ENCODE data around the gene FOXE1. TPM values are rescaled to one million over a fixed set of nuclear protein-coding genes. Genes with fewer than 3 reads are reported as not detected.

FOXE1 gene
- total RNA-seq, 1 experiment from 2014 or later: not detected

- no peak overlapping the region for H3K9ac ChIP-seq (ENCODE audit: extremely low read depth, insufficient read length, low read length)
- no peak overlapping the region for H3K27ac ChIP-seq (ENCODE audit: insufficient read length, low read depth, low read length)
- H2BK12ac ChIP-seq (ENCODE audit: insufficient read length, low read depth, low read length): no peak overlapping the region
- H3K4ac ChIP-seq (ENCODE audit: low read depth, low read length): no peak overlapping the region
- no peak overlapping the region for H2BK5ac ChIP-seq (ENCODE audit: insufficient read length, low read length)
- H3K79me1 ChIP-seq (ENCODE audit: insufficient read depth, low read depth, low read length, poor library complexity, severe bottlenecking): no peaks in the 10 kb centered on the region
- H3K27ac Mint-ChIP-seq: no peak overlapping the region; a peak in 1 of 7 replicates
- no peak overlapping the region for H4K91ac ChIP-seq (ENCODE audit: insufficient read length, low read depth, low read length)
- no peaks in the 10 kb centered on the region for H4K20me1 ChIP-seq (ENCODE audit: control insufficient read depth, insufficient read depth, insufficient read length)
- no peaks in the 10 kb centered on the region for H3K9me3 ChIP-seq (ENCODE audit: control insufficient read depth, low read depth, low read length)
- TF ChIP-seq, protein P1, sequence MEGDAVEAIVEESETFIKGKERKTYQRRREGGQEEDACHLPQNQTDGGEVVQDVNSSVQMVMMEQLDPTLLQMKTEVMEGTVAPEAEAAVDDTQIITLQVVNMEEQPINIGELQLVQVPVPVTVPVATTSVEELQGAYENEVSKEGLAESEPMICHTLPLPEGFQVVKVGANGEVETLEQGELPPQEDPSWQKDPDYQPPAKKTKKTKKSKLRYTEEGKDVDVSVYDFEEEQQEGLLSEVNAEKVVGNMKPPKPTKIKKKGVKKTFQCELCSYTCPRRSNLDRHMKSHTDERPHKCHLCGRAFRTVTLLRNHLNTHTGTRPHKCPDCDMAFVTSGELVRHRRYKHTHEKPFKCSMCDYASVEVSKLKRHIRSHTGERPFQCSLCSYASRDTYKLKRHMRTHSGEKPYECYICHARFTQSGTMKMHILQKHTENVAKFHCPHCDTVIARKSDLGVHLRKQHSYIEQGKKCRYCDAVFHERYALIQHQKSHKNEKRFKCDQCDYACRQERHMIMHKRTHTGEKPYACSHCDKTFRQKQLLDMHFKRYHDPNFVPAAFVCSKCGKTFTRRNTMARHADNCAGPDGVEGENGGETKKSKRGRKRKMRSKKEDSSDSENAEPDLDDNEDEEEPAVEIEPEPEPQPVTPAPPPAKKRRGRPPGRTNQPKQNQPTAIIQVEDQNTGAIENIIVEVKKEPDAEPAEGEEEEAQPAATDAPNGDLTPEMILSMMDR (conservative IDR thresholded peaks at IDR 0.05): no peak
- no peaks in the 10 kb centered on the region for H3K79me2 ChIP-seq (ENCODE audit: insufficient read depth, low read length)
- H3K27me3 ChIP-seq (ENCODE audit: insufficient read depth, low read length): no peaks in the 10 kb centered on the region; the same call in 1 of the 2 replicates
- peak overlapping the region; percentile 76 to 87 for H3K4me3 Mint-ChIP-seq
- no peak overlapping the region for H4K8ac ChIP-seq (replicated peaks; ENCODE audit: insufficient read length, low read depth, low read length)
- H4K5ac ChIP-seq (ENCODE audit: insufficient read length, low read depth, low read length): no peak overlapping the region
- no peak overlapping the region for H3T11ph ChIP-seq (ENCODE audit: low read length)
- H3K4me1 ChIP-seq (ENCODE audit: insufficient read depth, low read length): peaks cover 2% of the 10 kb centered on the region; the same call in 1 of the 2 replicates
- no peak overlapping the region for H2BK20ac ChIP-seq (ENCODE audit: low read depth, low read length, poor library complexity, severe bottlenecking)
- H3K56ac ChIP-seq (ENCODE audit: insufficient read length, low read depth, low read length): no peak overlapping the region
- no CpG with 5 or more reads among the region's 5 CpGs for WGBS (ENCODE audit: extremely low coverage, insufficient read length, low lambda C conversion rate)
- H3K4me1 Mint-ChIP-seq: peaks cover 17 to 21% of the 10 kb centered on the region in 2 experiments
- DNase-seq: no peak
- H3K9me3 Mint-ChIP-seq: no peaks in the 10 kb centered on the region
- no peak overlapping the region for H2AFZ ChIP-seq (ENCODE audit: low read length)
- H3K4me2 ChIP-seq (ENCODE audit: insufficient read depth, insufficient read length, low read length): peak overlapping the region; percentile 42
- no peak overlapping the region for H3K14ac ChIP-seq (ENCODE audit: insufficient read depth, low read length)
- no peak overlapping the region for H3K23ac ChIP-seq (ENCODE audit: insufficient read length, low read depth, low read length)
- no peaks in the 10 kb centered on the region for H3K36me3 Mint-ChIP-seq (ENCODE audit: insufficient read depth in 1 of 3, low read depth in 3 of 3)
- peaks cover 49% of the 10 kb centered on the region for H3K27me3 Mint-ChIP-seq (ENCODE audit: low read depth)
- H3K23me2 ChIP-seq (ENCODE audit: insufficient read length, low read depth, low read length, poor library complexity, severe bottlenecking): peaks cover 3% of the 10 kb centered on the region
- H2BK120ac ChIP-seq (ENCODE audit: low read depth, low read length, poor library complexity, severe bottlenecking): no peak overlapping the region
- no peak overlapping the region for H2BK15ac ChIP-seq (ENCODE audit: low read depth, low read length)
- no peak overlapping the region for H3K18ac ChIP-seq (ENCODE audit: insufficient read length, low read depth, low read length)
- no peak overlapping the region for H2AK5ac ChIP-seq (ENCODE audit: insufficient read length, low read length)
These were observed 49.0 kb upstream of the FOXE1 start for GRCh38 chr9:97804059-97804365.
